HepG2 (cell line): ENCODE results near the gene IRF2. TPM values are rescaled to one million over a fixed set of nuclear protein-coding genes. Genes with fewer than 3 reads are reported as not detected.

ENCODE experiments used
- FOSL2 ChIP-seq: sonication (generic); formaldehyde crosslinking; IDR thresholded peaks from 2 replicates; pipeline ENCODE4 v1.4.0; 2020; ENCODE audit warnings: missing genetic modification reagents
- HOXA3 ChIP-seq: sonication (generic); formaldehyde crosslinking; IDR thresholded peaks from 2 replicates; pipeline ENCODE4 v1.5.0; 2020; ENCODE audit warnings: missing genetic modification reagents
- JUNB ChIP-seq: sonication (generic); formaldehyde crosslinking; IDR thresholded peaks from 2 replicates; pipeline ENCODE4 v1.8.0; 2022; ENCODE audit warnings: missing genetic modification reagents, mild to moderate bottlenecking, borderline replicate concordance
- KMT2B ChIP-seq: IDR thresholded peaks from 2 replicates; pipeline ENCODE4 v1.6.1; 2016; ENCODE audit warnings: missing genetic modification reagents, missing compliant biosample characterization
- PAX8 ChIP-seq: sonication (generic); formaldehyde crosslinking; IDR thresholded peaks from 2 replicates; pipeline ENCODE4 v1.8.0; 2022; ENCODE audit warnings: mild to moderate bottlenecking, missing genetic modification reagents, borderline replicate concordance
- SATB2 ChIP-seq: sonication (generic); formaldehyde crosslinking; IDR thresholded peaks from 2 replicates; pipeline ENCODE4 v1.5.0; 2020; ENCODE audit warnings: missing genetic modification reagents
- SP2 ChIP-seq: sonication (generic); formaldehyde crosslinking; IDR thresholded peaks from 2 replicates; pipeline ENCODE4 v1.5.1; 2020; ENCODE audit warnings: mild to moderate bottlenecking, missing genetic modification reagents
- ZNF17 ChIP-seq: sonication (generic); formaldehyde crosslinking; IDR thresholded peaks from 2 replicates; pipeline ENCODE4 v1.5.0; 2020; ENCODE audit warnings: mild to moderate bottlenecking, missing genetic modification reagents
- ZNF180 ChIP-seq: sonication (generic); formaldehyde crosslinking; IDR thresholded peaks from 2 replicates; pipeline ENCODE4 v1.4.0; 2020; ENCODE audit warnings: low read depth, missing genetic modification reagents, borderline replicate concordance
- ZNF337 ChIP-seq: sonication (generic); formaldehyde crosslinking; IDR thresholded peaks from 2 replicates; pipeline ENCODE4 v1.5.1; 2020; ENCODE audit warnings: missing genetic modification reagents, low read depth, mild to moderate bottlenecking, borderline replicate concordance
- ZNF788 ChIP-seq: sonication (generic); formaldehyde crosslinking; IDR thresholded peaks from 2 replicates; pipeline ENCODE4 v1.5.0; 2020; ENCODE audit warnings: mild to moderate bottlenecking, missing genetic modification reagents, borderline replicate concordance
- ZSCAN25 ChIP-seq: sonication (generic); formaldehyde crosslinking; IDR thresholded peaks from 2 replicates; pipeline ENCODE4 v1.8.0; 2022; ENCODE audit warnings: mild to moderate bottlenecking, missing genetic modification reagents
- polyA plus RNA-seq, 8 experiments: library from polyadenylated mRNA; depleted of rRNA in 3 of 8; stranded (reverse) in 7 of 8; unstranded in 1 of 8; fragments of >200 nt; fragmentation: Illumina TruSeq in 4 of 8; extraction: Trizol in 4 of 8; gene quantifications; 2 replicates each; pipeline versions ENCODE4 v1.2.1 to v1.2.3, GENCODE V29; 2011 to 2016; ENCODE audit warnings: low read depth in 4 of 8, missing spikeins in 1 of 8, mixed read lengths in 1 of 8; ENCODE audit not compliant: insufficient read depth in 1 of 8
- total RNA-seq, 5 experiments: library from RNA; depleted of rRNA; stranded (reverse); fragments of >200 nt; fragmentation: Illumina TruSeq; extraction: Trizol; gene quantifications; 2 replicates each; pipeline ENCODE4 v1.2.3, GENCODE V29; 2016; ENCODE audit warnings: low read depth in 1 of 5
- TF ChIP-seq, protein P1 (sequence below): sonication (generic); formaldehyde crosslinking; conservative IDR thresholded peaks from 2 replicates; pipeline ENCODE4 v1.4.0; 2020; ENCODE audit warnings: missing genetic modification reagents
- TF ChIP-seq, protein P2 (sequence below): sonication (generic); formaldehyde crosslinking; conservative IDR thresholded peaks from 2 replicates; pipeline ENCODE4 v1.8.0; 2022; ENCODE audit warnings: low read depth, missing genetic modification reagents
- TF ChIP-seq, protein P3 (sequence below): sonication (generic); formaldehyde crosslinking; IDR thresholded peaks from 2 replicates; pipeline ENCODE4 v1.4.0; 2020; ENCODE audit warnings: mild to moderate bottlenecking, missing genetic modification reagents
- TF ChIP-seq, protein P4 (sequence below): sonication (generic); formaldehyde crosslinking; IDR thresholded peaks from 2 replicates; pipeline ENCODE4 v1.4.0; 2020; ENCODE audit warnings: missing genetic modification reagents

IRF2 gene
- total and polyA plus RNA-seq, 2 of the 13 experiments (the other 11 are each of a cell fraction or from before 2014, with no cell fraction given) = 15.5 to 28.8 TPM

DNA sequence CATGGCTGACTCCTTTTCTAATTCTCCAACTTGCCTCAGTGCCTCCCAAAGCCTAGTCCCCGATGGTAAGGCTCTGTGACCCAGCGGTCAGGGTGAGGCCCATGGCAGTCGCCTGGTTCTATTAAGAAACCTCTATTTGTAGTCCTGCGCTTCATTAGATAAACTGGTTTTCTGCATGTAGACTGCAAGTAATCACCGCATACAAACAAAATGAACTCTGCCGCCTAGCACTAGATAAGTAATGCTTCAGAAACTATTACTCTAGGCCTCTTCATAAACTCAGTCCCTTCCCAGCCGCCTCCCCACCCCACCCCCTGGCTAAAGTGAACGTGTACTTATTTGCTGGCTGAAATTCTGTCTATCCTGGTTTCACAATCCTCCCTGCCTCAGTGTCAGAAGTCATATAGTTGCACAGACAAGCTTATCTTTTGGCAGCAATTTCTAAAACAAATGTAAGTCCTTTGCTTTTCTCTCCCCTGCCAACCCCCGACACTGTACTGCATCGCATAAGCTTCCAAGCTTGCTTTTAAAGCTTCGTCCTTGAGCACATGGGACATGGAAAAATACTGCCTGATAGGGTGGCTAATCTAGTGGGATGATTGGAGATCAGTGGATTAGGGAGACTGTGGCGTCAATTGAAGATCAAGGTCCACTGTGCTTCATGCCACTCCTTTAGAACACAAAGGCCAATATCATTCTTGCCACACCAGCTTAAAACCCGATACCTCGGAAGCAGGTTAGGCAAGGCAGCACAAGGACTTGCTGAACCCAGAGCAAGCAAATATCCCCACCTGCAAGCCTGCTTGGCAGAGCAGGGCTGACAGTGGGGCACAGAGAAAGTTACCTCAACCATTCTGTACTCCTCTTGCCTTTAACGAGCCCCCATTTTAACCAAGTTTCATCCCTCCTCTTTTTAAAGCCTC lies 125.8 kb downstream of the IRF2 start (continued):
- TF ChIP-seq JUNB (CRISPR knock-in tag) = no peak
- peak; percentile 73 for TF ChIP-seq FOSL2
- TF ChIP-seq SATB2 = no peak
- peak; percentile 56 for TF ChIP-seq KMT2B (CRISPR knock-in tag)
- TF ChIP-seq, protein P1, sequence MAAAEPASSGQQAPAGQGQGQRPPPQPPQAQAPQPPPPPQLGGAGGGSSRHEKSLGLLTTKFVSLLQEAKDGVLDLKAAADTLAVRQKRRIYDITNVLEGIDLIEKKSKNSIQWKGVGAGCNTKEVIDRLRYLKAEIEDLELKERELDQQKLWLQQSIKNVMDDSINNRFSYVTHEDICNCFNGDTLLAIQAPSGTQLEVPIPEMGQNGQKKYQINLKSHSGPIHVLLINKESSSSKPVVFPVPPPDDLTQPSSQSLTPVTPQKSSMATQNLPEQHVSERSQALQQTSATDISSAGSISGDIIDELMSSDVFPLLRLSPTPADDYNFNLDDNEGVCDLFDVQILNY (CRISPR knock-in tag) = no peak
- no peak for TF ChIP-seq PAX8 (CRISPR knock-in tag)
- TF ChIP-seq, protein P2, sequence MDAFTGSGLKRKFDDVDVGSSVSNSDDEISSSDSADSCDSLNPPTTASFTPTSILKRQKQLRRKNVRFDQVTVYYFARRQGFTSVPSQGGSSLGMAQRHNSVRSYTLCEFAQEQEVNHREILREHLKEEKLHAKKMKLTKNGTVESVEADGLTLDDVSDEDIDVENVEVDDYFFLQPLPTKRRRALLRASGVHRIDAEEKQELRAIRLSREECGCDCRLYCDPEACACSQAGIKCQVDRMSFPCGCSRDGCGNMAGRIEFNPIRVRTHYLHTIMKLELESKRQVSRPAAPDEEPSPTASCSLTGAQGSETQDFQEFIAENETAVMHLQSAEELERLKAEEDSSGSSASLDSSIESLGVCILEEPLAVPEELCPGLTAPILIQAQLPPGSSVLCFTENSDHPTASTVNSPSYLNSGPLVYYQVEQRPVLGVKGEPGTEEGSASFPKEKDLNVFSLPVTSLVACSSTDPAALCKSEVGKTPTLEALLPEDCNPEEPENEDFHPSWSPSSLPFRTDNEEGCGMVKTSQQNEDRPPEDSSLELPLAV = no peak
- TF ChIP-seq, protein P3, sequence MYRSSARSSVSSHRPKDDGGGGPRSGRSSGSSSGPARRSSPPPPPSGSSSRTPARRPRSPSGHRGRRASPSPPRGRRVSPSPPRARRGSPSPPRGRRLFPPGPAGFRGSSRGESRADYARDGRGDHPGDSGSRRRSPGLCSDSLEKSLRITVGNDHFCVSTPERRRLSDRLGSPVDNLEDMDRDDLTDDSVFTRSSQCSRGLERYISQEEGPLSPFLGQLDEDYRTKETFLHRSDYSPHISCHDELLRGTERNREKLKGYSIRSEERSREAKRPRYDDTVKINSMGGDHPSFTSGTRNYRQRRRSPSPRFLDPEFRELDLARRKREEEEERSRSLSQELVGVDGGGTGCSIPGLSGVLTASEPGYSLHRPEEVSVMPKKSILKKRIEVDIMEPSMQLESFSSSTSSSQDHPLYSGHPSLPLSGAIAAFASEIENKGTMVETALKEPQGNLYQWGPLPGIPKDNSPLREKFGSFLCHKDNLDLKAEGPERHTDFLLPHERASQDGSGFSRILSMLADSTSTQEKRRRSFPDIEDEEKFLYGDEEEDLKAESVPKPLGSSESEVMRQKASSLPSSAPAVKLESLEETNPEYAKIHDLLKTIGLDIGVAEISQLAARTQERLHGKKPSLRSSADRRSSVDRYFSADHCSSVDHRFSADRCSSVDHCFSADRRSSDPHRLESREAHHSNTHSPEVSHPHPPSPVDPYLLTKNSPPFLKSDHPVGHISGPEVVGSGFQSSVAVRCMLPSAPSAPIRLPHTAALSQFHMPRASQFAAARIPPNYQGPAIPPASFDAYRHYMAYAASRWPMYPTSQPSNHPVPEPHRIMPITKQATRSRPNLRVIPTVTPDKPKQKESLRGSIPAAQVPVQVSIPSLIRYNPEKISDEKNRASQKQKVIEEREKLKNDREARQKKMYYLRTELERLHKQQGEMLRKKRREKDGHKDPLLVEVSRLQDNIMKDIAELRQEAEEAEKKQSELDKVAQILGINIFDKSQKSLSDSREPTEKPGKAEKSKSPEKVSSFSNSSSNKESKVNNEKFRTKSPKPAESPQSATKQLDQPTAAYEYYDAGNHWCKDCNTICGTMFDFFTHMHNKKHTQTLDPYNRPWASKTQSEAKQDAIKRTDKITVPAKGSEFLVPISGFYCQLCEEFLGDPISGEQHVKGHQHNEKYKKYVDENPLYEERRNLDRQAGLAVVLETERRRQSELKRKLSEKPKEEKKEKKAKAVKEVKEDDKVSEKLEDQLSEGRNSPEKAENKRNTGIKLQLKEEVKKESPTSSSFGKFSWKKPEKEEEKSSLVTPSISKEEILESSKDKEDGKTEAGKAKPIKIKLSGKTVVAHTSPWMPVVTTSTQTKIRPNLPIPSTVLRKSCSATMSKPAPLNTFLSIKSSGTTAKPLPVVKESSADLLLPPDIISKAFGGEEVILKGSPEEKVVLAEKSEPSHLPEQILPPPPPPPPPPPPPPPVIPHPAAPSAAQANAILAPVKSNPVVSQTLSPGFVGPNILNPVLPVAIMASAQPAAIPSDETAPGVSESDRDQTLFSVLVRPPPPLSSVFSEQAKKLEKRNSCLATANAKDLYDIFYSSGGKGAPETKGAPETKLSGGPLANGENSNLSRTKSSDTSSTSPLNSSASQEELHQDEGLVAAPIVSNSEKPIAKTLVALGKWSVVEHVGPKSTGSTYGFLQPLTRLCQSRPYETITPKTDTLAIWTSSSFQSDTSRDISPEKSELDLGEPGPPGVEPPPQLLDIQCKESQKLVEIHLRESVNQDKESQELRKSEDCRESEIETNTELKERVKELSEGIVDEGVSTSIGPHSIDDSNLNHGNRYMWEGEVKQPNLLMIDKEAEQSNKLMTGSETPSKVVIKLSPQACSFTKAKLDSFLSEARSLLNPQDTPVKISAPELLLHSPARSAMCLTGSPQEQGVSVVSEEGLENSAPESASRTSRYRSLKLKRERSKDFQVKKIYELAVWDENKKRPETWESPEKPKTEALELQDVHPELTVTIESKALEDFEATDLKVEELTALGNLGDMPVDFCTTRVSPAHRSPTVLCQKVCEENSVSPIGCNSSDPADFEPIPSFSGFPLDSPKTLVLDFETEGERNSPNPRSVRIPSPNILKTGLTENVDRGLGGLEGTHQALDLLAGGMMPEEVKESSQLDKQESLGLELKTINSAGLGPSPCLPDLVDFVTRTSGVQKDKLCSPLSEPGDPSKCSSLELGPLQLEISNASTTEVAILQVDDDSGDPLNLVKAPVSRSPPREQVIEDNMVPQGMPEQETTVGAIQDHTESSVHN = no peak
- TF ChIP-seq ZNF17 (CRISPR knock-in tag) = no peak
- no peak for TF ChIP-seq ZNF180
- no peak for TF ChIP-seq ZNF337 (CRISPR knock-in tag)
- peak; percentile 89 for TF ChIP-seq HOXA3 (CRISPR knock-in tag)
- peak; percentile 77; the same call in 1 of the 2 replicates for TF ChIP-seq ZNF788 (CRISPR knock-in tag)
- peak; percentile 75 for TF ChIP-seq ZSCAN25 (CRISPR knock-in tag)
- no peak for TF ChIP-seq SP2 (CRISPR knock-in tag)
- TF ChIP-seq, protein P4, sequence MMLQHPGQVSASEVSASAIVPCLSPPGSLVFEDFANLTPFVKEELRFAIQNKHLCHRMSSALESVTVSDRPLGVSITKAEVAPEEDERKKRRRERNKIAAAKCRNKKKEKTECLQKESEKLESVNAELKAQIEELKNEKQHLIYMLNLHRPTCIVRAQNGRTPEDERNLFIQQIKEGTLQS (CRISPR knock-in tag) = 0 out of 2 replicates have a peak, but pooled peaks have one; percentile 35
